ENCODE measurements around the gene TMEM252.

TMEM252 gene

DNA sequence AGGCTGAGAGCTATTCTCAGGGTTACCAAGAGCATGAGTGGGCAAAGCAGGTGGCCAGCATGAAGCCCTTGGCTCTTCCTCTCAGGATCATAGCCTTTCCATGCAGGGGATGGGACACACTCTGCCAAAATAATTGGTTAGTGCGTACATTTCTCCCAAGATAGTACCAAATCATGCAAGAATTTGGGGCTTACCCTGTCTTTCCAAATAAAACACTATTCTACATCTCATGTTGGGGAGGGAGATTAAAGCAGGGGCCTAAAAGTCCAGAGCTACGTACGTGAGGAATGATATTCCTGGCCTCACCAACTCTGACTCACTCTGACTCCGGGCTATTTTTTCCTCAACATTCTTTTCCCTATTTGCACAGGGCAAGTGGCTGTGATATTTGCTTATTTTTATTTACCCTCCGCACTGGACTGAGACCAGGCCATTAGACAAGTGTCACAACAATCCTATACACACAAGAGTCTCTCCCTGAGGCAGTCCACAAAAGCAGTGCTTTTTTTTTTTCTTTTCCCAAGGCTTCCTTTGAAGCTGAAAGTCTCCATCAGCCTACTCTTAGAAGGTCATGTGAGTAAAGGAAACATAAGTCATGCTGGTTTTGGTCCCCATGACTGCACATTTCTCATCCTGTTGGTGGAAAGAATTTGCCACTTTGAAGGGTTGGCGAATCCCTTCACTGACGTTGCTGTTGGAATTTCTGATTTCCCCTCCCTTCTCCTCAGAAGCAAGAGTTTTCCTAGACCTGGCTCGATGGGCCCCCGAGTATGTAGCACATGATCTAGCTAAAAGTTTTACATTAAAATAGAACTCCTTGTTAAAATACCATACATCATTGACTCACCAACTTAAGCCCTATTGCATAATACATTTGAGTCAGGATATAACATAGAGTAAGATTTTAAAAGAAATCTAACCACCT lies 40.0 kb downstream of the TMEM252 start:
- DNase-seq (ENCODE audit: low read depth in 2 of 2): no peak

DNA sequence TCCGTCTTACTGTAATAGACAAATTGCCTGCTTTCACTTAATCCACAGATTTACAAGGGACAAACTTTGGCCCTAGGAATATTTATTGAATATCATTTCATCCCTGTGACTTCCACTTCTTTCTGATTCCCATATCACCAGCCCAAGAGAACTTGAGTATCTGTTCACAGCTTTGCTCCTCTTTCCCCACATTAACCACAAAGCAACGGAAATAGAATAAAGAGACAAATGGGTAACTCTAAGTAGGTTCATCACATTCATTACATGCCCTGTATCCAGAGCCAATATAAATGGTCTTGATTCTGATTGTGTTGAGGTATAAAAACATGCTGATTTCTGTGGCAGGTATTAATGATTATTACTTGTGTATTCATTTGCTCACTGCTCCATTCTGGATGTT lies 41.9 kb downstream of the TMEM252 start:
- no peak for DNase-seq (ENCODE audit: low read depth in 2 of 2)

GRCh38 chr9:68497629-68498028 lies 43.1 kb downstream of the TMEM252 start:
- DNase-seq (ENCODE audit: low read depth in 2 of 2): no peak

GRCh38 chr9:68496356-68496755 lies 44.3 kb downstream of the TMEM252 start:
- DNase-seq (ENCODE audit: low read depth in 2 of 2): no peak

- no peak for DNase-seq (ENCODE audit: low read depth in 2 of 2)
These were observed 45.4 kb downstream of the TMEM252 start for GRCh38 chr9:68495247-68495646.

DNA sequence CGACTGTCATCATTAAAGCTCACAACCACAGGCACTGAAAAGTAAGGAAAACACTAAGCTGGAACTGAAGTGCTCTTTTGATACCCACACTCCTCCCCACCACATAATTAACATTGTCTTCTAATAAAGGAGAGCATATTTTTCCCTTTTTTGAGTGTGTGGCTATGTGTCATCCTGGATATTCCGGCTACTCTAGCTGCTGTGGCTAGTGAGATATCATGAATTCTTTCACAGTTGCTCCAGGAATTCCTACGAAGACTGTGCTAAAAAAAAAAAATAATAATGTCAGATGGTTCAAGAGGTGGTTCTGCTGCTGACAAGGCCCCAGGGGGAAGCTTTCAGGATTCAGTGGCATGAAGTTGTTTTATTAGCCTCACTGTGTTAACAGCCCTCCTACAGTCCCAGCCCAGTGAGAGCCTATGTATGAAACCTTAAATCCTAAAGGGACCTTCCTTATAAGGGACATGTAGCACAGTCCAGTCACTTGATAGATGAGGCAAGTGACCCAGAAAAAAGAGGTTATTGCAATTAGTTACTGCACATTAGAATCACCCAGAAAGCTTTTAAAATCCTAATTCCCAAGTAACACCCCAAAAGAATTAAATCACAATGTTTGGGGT lies 46.6 kb downstream of the TMEM252 start:
- DNase-seq (ENCODE audit: low read depth in 2 of 2): no peak

DNA sequence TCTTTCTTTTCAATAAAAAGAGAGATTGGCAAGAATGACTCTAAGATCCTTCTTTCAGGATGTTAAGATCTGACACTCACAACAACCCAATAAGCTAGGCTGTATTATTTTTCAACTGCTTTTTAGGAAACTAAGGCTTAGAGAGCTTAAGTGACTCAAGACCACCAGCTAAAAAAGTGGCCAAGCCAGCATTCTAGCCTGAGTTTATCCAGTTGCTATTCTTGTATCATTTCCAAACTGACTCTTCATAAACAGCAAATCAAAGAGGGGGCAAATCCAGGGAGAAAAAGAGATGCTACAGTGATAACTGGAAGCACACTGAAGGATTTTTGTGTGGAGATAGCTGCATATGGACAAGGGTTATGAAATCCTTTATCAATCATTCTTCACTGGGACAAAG lies 47.1 kb downstream of the TMEM252 start:
- no peak for DNase-seq (ENCODE audit: low read depth in 2 of 2)

GRCh38 chr9:68492806-68493205 lies 47.9 kb downstream of the TMEM252 start:
- no peak for DNase-seq (ENCODE audit: low read depth in 2 of 2)

- DNase-seq (ENCODE audit: low read depth in 2 of 2): no peak
These were observed 51.0 kb downstream of the TMEM252 start for GRCh38 chr9:68489646-68490045.

- no peak for DNase-seq (ENCODE audit: low read depth in 2 of 2)
These were observed 52.6 kb downstream of the TMEM252 start for GRCh38 chr9:68488126-68488525.
